Astrocyte (in vitro differentiated cells and primary cell): ENCODE data around the gene FBXW8.

Experiments used
- CTCF ChIP-seq: IDR thresholded peaks from 2 replicates; pipeline ENCODE4 v1.5.1; 2011; ENCODE audit warnings: low read depth, mild to moderate bottlenecking, inconsistent platforms, low read length, moderate library complexity; ENCODE audit not compliant: insufficient read depth
- EZH2 ChIP-seq: IDR thresholded peaks from 2 replicates; pipeline ENCODE4 v1.6.1; 2012; ENCODE audit warnings: mild to moderate bottlenecking, low read length, inconsistent platforms; ENCODE audit not compliant: insufficient read depth

DNA sequence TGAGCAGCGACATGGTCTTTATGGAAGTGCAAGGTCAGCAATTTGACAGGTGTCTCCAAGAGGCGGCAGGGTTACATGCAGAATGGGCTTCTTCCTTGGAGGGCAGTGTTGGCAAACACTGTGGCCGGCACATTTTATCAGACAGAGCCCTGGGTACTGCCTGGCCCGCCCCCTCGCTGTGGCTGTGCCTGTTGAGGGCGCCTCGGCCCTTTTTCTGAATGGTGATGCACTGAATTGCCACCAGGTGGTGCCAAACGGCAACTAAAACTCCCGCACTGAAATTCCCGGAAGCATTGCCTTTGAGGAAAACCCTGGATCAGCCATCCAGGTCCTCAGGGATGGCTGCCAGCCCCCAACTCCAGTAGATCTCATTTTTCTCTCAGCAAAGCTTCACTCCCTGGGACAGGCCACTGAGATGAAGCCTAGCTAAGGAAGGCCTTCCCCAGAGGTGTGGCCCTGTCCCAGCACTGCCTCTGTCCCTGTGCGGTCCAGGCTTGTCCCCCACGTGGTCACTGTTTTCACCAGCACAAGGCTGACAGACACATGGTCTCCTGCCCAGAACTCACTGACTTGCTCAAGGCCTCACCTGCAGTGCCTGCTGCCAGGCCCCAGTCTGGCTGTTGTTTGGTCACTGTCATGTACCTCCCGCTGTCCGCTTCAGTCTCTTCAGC is 114.9 kb downstream of the FBXW8 start:
- peak; percentile 69 for TF ChIP-seq CTCF
- TF ChIP-seq EZH2: no peak
